Neuronal stem cell (in vitro differentiated cells): ENCODE measurements around the gene SCIN.

ENCODE experiments used
- DNase-seq: peaks from one replicate; pipeline ENCODE4 v3.0.0-alpha.2; 2013; ENCODE audit warnings: low spot score
- H2AFZ ChIP-seq: one replicate; pipeline ENCODE4 v1.6.1; 2013; ENCODE audit warnings: mild to moderate bottlenecking, low read length, inconsistent platforms
- H2AK5ac ChIP-seq: 2 replicates; pipeline ENCODE4 v1.6.1; 2013; ENCODE audit warnings: low read depth, mild to moderate bottlenecking, inconsistent platforms, low read length, moderate library complexity, mixed read lengths
- H2BK120ac ChIP-seq: 2 replicates; pipeline ENCODE4 v1.6.1; 2013; ENCODE audit warnings: low read depth, mild to moderate bottlenecking, inconsistent platforms, low read length, moderate library complexity, mixed read lengths
- H2BK12ac ChIP-seq: one replicate; pipeline ENCODE4 v1.6.1; 2013; ENCODE audit warnings: low read length, inconsistent platforms
- H2BK15ac ChIP-seq: 2 replicates; pipeline ENCODE4 v1.6.1; 2013; ENCODE audit warnings: mild to moderate bottlenecking, low read length, inconsistent platforms, mixed read lengths
- H2BK5ac ChIP-seq: one replicate; pipeline ENCODE4 v1.6.1; 2013; ENCODE audit warnings: inconsistent platforms, mild to moderate bottlenecking, low read length, moderate library complexity
- H3K14ac ChIP-seq: one replicate; pipeline ENCODE4 v1.6.1; 2013; ENCODE audit warnings: low read length, inconsistent platforms
- H3K18ac ChIP-seq: 2 replicates; pipeline ENCODE4 v1.6.1; 2013; ENCODE audit warnings: low read length, inconsistent platforms
- H3K23ac ChIP-seq: 2 replicates; pipeline ENCODE4 v1.6.1; 2013; ENCODE audit warnings: low read depth, mild to moderate bottlenecking, mixed read lengths, low read length, inconsistent platforms; ENCODE audit not compliant: poor library complexity
- H3K27ac ChIP-seq: replicated peaks from 3 replicates; pipeline ENCODE4 v1.5.1; 2013; ENCODE audit warnings: low read length, inconsistent platforms
- H3K27me3 ChIP-seq, 3 experiments: 2 replicates each; pipeline ENCODE4 v1.6.1; 2013; ENCODE audit warnings: low read length in 3 of 3, mild to moderate bottlenecking in 2 of 3, inconsistent platforms in 1 of 3, low read depth in 1 of 3, mixed read lengths in 1 of 3, moderate library complexity in 1 of 3; ENCODE audit not compliant: control insufficient read depth in 3 of 3, insufficient read depth in 3 of 3
- H3K36me3 ChIP-seq, 2 donors: replicated peaks in 1 of 2; 2 replicates each; pipeline ENCODE4 v1.6.1; 2013; ENCODE audit warnings: low read length in 2 of 2; ENCODE audit not compliant: control insufficient read depth in 2 of 2, insufficient read depth in 2 of 2
- H3K4ac ChIP-seq: 2 replicates; pipeline ENCODE4 v1.6.1; 2013; ENCODE audit warnings: inconsistent platforms, mild to moderate bottlenecking, low read length, moderate library complexity
- H3K4me1 ChIP-seq, 2 donors: 1 replicate in 1 of 2; 2 replicates in 1 of 2; pipeline ENCODE4 v1.6.1; 2013; ENCODE audit warnings: low read length in 2 of 2, low read depth in 1 of 2; ENCODE audit not compliant: control insufficient read depth in 2 of 2, insufficient read depth in 1 of 2
- H3K4me2 ChIP-seq: one replicate; pipeline ENCODE4 v1.6.1; 2013; ENCODE audit warnings: mild to moderate bottlenecking, low read length, inconsistent platforms; ENCODE audit not compliant: insufficient read depth, poor library complexity, severe bottlenecking
- H3K4me3 ChIP-seq, 2 donors: 2 replicates each; pipeline ENCODE4 v1.5.1; 2013; ENCODE audit warnings: low read length in 2 of 2, mild to moderate bottlenecking in 2 of 2, inconsistent platforms in 1 of 2, moderate library complexity in 1 of 2
- H3K79me1 ChIP-seq: one replicate; pipeline ENCODE4 v1.6.1; 2013; ENCODE audit warnings: low read depth, mild to moderate bottlenecking, inconsistent platforms, low read length, moderate library complexity
- H3K9ac ChIP-seq: one replicate; pipeline ENCODE4 v1.6.1; 2013; ENCODE audit warnings: mild to moderate bottlenecking, low read depth, low read length, inconsistent platforms; ENCODE audit not compliant: poor library complexity
- H3K9me3 ChIP-seq, 2 donors: replicated peaks in 1 of 2; 2 replicates each; pipeline versions ENCODE3 to v1.6.1; 2013; ENCODE audit warnings: low read length in 2 of 2, mild to moderate bottlenecking in 2 of 2, inconsistent platforms in 1 of 2, low read depth in 1 of 2, mixed read lengths in 1 of 2, moderate library complexity in 1 of 2; ENCODE audit not compliant: control insufficient read depth in 2 of 2, insufficient read depth in 1 of 2
- H4K8ac ChIP-seq: one replicate; pipeline ENCODE4 v1.6.1; 2013; ENCODE audit warnings: low read depth, mild to moderate bottlenecking, inconsistent platforms, low read length, moderate library complexity
- H4K91ac ChIP-seq: one replicate; pipeline ENCODE4 v1.6.1; 2013; ENCODE audit warnings: low read length, low read depth, mild to moderate bottlenecking, inconsistent platforms; ENCODE audit not compliant: poor library complexity
- WGBS, 2 donors: extraction: QIAGEN DNeasy Blood & Tissue Kit; methylation state at CpG; one replicate each; pipeline ENCODE4 v1.1.7; 2013; ENCODE audit warnings: missing lambda C conversion rate in 2 of 2, mixed read lengths in 1 of 2; ENCODE audit not compliant: insufficient read length in 2 of 2, insufficient replicate concordance in 1 of 2; ENCODE audit errors: extremely low coverage in 2 of 2; 5-methylcytosine and 5-hydroxymethylcytosine counted together

The SCIN gene

DNA sequence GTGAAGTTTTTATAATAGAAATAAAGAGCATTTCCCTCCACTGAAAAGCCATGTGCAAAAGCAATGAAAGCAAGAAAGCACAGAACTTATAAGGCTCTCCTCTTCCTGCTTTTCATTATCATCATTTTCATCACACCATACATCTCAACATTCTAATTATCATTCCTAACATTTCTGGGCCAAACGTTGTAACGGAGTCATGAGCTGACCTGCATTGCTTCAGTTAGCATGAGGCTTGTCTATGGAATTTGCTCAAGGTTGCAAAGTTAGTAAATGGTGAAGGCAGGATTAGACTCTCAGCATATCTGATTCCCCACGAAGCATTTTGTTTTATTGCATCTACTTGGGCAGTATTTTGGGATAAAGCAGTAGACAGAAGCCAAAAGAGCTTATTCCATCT is 11.4 kb downstream of the SCIN start:
- H3K14ac ChIP-seq = no peak overlapping the region
- no peak overlapping the region for H2BK5ac ChIP-seq
- H3K4me1 ChIP-seq = no peaks in the 10 kb centered on the region
- H3K18ac ChIP-seq = no peak overlapping the region
- no peak overlapping the region for H3K23ac ChIP-seq
- no peak overlapping the region for H2BK15ac ChIP-seq
- DNase-seq = no peak
- no CpG with 5 or more reads among the region's 3 CpGs for whole genome bisulfite sequencing, 2 donors
- H3K9me3 ChIP-seq = no peaks in the 10 kb centered on the region
- H2BK12ac ChIP-seq = no peak overlapping the region
- H3K9ac ChIP-seq = no peak overlapping the region
- no peak overlapping the region for H2AFZ ChIP-seq
- H3K4me3 ChIP-seq = no peak overlapping the region
- H2BK120ac ChIP-seq = no peak overlapping the region
- no peaks in the 10 kb centered on the region for H3K79me1 ChIP-seq
- H3K36me3 ChIP-seq = no peaks in the 10 kb centered on the region
- H3K27ac ChIP-seq = no peak overlapping the region
- H4K8ac ChIP-seq = no peak overlapping the region
- H3K4me2 ChIP-seq = no peak overlapping the region
- H3K27me3 ChIP-seq = peaks cover 0 to 4% (median 0%) of the 10 kb centered on the region in 3 experiments
- no peak overlapping the region for H3K4ac ChIP-seq
- H2AK5ac ChIP-seq = no peak overlapping the region
- H4K91ac ChIP-seq = no peak overlapping the region

DNA sequence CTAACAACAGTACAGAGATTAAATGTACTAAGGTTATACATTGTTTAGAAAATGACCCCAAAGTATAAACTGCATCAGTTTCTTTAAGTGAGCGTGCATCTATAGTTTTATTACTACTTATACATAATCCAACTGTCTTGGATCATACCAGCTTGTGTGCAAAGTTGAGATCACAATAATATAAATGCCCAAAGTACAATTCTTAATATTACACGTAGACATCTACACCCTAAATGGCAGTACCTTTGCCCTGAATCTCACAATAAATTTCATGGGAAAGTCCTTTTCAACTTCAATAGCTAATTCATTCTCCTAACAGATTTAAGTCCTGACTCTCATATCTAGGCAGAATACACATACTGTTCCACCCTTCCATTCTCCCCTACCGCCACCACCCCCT is 11.8 kb downstream of the SCIN start:
- no peaks in the 10 kb centered on the region for H3K4me1 ChIP-seq
- H3K79me1 ChIP-seq = no peaks in the 10 kb centered on the region
- H3K9me3 ChIP-seq = no peaks in the 10 kb centered on the region
- H2BK120ac ChIP-seq = no peak overlapping the region
- no peak overlapping the region for H3K27ac ChIP-seq
- no peak overlapping the region for H3K14ac ChIP-seq
- H3K4me3 ChIP-seq = no peak overlapping the region
- no peak overlapping the region for H3K23ac ChIP-seq
- no peak overlapping the region for H2BK15ac ChIP-seq
- WGBS, 2 donors = 100% methylated on average over 1 of the region's 3 CpGs; no CpG with 5 or more reads in 1 of the 2 donors
- no peak overlapping the region for H4K91ac ChIP-seq
- H3K27me3 ChIP-seq = peaks cover 0 to 4% (median 0%) of the 10 kb centered on the region in 3 experiments
- H3K4ac ChIP-seq = no peak overlapping the region
- no peaks in the 10 kb centered on the region for H3K36me3 ChIP-seq
- no peak overlapping the region for H3K18ac ChIP-seq
- H2BK12ac ChIP-seq = no peak overlapping the region
- H2AK5ac ChIP-seq = no peak overlapping the region
- H2BK5ac ChIP-seq = no peak overlapping the region
- no peak for DNase-seq
- no peak overlapping the region for H2AFZ ChIP-seq
- H3K4me2 ChIP-seq = no peak overlapping the region
- H4K8ac ChIP-seq = no peak overlapping the region
- H3K9ac ChIP-seq = no peak overlapping the region

DNA sequence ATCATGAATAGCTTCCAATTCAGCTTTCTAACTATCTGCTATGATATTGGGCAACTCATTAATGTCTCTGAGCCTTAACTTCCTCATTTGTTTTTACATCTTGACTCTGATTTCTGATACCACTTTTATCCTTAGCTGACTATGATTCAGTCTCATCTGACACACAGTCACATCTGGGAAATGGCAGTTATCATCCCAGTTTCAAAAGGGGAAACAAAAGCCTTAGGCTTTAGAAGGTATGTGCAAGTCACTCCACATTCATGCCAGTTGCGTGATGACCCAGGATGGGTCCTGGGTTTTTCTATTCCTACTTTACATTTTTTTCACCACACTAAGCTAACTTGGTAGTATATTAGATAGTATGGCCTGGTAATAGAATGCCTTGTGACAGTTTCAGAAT is 12.7 kb downstream of the SCIN start:
- no CpG with 5 or more reads among the region's 1 CpG for WGBS, 2 donors
- Histone ChIP-seq H3K18ac (no peak overlapping the region), H2BK12ac (no peak overlapping the region), H3K9ac (no peak overlapping the region), H3K23ac (no peak overlapping the region), H3K4me1 (no peaks in the 10 kb centered on the region), H2AFZ (no peak overlapping the region), H2BK15ac (no peak overlapping the region), H3K27ac (no peak overlapping the region), H3K4ac (no peak overlapping the region), H2AK5ac (no peak overlapping the region), H3K4me3 (no peak overlapping the region), H3K9me3 (no peaks in the 10 kb centered on the region), H3K79me1 (no peaks in the 10 kb centered on the region), H4K91ac (no peak overlapping the region), H3K27me3 (peaks cover 0 to 2% (median 0%) of the 10 kb centered on the region in 3 experiments), H3K36me3 (no peaks in the 10 kb centered on the region), H4K8ac (no peak overlapping the region), H2BK120ac (no peak overlapping the region), H3K4me2 (no peak overlapping the region), H2BK5ac (no peak overlapping the region), H3K14ac (no peak overlapping the region)
- no peak for DNase-seq

DNA sequence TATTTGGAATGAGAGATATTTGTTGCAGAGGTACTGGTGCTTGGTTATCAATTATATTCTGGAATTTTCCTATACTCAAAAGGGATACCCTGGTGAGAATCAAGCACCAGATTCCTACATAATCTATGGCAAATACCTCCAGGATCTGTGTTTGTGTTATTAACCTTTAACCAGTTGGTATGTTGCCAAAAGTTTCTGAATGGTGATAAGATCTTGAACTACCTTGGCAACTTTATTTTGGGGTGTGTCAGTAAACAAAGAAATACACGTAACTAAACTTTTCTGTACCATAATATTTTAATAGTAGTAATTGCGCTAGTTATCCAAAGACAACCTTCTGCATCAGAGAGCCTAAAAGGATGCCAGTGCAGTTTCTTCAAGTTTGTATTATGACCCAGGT is 13.4 kb downstream of the SCIN start:
- Histone ChIP-seq H2BK12ac (no peak overlapping the region), H4K91ac (no peak overlapping the region), H3K4me3 (no peak overlapping the region), H3K27me3 (peaks cover 0 to 2% (median 0%) of the 10 kb centered on the region in 3 experiments), H3K27ac (no peak overlapping the region), H3K4me1 (no peaks in the 10 kb centered on the region), H2BK15ac (no peak overlapping the region), H3K36me3 (no peaks in the 10 kb centered on the region), H4K8ac (no peak overlapping the region), H3K4me2 (no peak overlapping the region), H3K18ac (no peak overlapping the region), H3K23ac (no peak overlapping the region), H3K14ac (no peak overlapping the region), H2AK5ac (no peak overlapping the region), H2BK120ac (no peak overlapping the region), H2BK5ac (no peak overlapping the region), H3K79me1 (no peaks in the 10 kb centered on the region), H3K9me3 (no peaks in the 10 kb centered on the region), H2AFZ (no peak overlapping the region), H3K4ac (no peak overlapping the region), H3K9ac (no peak overlapping the region)
- DNase-seq = no peak
- WGBS, 2 donors = no CpG with 5 or more reads among the region's 2 CpGs
